ENCODE measurements around the gene FANCG.
A peak's percentile ranks its signal among the peaks of the same experiment; 100 is the strongest.

DNA sequence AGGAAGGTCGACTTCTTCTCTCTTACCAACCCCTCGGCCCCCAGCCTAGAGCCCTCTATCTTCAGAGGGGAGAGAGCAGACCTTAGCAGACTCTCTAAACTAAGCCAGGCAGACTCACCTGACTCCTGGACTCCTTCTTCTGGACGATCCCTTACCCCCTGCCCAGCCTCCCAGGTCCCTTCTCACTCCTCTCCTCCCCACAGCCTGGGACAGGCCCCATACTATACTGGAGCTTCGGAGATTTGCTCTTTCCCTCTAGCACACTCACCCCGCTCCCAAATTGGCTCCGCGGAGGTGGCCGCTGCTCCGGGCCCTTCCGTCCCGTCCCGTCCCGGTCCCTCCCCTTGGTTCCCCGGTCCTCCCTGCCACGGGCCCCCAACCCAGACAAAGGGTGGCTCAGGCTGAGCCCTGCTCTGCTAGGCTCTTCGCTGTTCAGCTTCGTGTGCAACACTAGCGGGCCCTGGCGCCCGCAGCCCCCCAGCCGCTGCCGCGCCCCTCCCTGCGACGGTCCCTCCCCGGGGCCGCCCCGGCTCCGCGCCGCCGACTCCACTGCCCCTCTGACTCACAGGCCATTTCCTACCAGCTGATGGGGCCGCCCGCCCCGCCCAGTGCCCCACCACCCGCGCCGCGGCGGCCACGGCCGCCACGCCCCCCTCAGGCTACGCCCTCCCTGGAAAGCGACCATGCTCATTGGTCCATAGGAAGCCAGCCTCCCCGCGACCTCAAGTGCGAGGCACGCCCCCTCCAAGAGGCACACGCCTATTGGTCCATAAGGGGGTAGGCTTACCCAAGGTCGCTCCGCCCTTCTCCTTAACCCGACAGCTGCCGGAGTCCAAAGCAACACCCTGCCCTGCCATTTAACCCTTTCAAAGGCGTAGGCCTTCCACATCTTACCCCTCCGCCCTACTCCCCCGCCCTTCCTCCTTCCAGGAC lies 31.5 kb upstream of the FANCG start:
- TF ChIP-seq POLR2A (IDR thresholded peaks at IDR 0.05): peak; percentile 95
- TF ChIP-seq, protein P1, sequence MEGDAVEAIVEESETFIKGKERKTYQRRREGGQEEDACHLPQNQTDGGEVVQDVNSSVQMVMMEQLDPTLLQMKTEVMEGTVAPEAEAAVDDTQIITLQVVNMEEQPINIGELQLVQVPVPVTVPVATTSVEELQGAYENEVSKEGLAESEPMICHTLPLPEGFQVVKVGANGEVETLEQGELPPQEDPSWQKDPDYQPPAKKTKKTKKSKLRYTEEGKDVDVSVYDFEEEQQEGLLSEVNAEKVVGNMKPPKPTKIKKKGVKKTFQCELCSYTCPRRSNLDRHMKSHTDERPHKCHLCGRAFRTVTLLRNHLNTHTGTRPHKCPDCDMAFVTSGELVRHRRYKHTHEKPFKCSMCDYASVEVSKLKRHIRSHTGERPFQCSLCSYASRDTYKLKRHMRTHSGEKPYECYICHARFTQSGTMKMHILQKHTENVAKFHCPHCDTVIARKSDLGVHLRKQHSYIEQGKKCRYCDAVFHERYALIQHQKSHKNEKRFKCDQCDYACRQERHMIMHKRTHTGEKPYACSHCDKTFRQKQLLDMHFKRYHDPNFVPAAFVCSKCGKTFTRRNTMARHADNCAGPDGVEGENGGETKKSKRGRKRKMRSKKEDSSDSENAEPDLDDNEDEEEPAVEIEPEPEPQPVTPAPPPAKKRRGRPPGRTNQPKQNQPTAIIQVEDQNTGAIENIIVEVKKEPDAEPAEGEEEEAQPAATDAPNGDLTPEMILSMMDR (IDR thresholded peaks at IDR 0.05 in 4 of 5, conservative IDR thresholded peaks at IDR 0.05 in 1 of 5): no peak
